GM18520 (cell line): ENCODE measurements around the gene TUT7.

Source experiments
- ATAC-seq: cut with Tn5 transposase; IDR thresholded peaks from one replicate; pipeline ENCODE4 v1.9.1; 2021; ENCODE audit not compliant: unreplicated experiment

TUT7 gene

GRCh38 chr9:86263876-86264275, 90.3 kb downstream of the TUT7 start:
- ATAC-seq, result no peak

- ATAC-seq, result no peak
Observed at GRCh38 chr9:86262492-86262891, 91.7 kb downstream of the TUT7 start.

GRCh38 chr9:86259557-86259956, 94.7 kb downstream of the TUT7 start, which contains the start of gene C9orf153:
Gene C9orf153, minus strand, starts transcription at chr9:86259657. Its CDS starts 30,054 bp downstream, at chr9:86229603.
- ATAC-seq, result no peak

GRCh38 chr9:86257391-86257790, 96.8 kb downstream of the TUT7 start:
- no peak for ATAC-seq

GRCh38 chr9:86256653-86257052, 97.6 kb downstream of the TUT7 start:
- ATAC-seq, result no peak

- no peak for ATAC-seq
Observed at GRCh38 chr9:86253577-86253976, 100.6 kb downstream of the TUT7 start.

- no peak for ATAC-seq
Observed at GRCh38 chr9:86252870-86253269, 101.3 kb downstream of the TUT7 start.

GRCh38 chr9:86250123-86250522, 104.1 kb downstream of the TUT7 start:
- ATAC-seq, result no peak

- no peak for ATAC-seq
Observed at GRCh38 chr9:86248746-86249145, 105.5 kb downstream of the TUT7 start.

GRCh38 chr9:86246752-86247161, 107.5 kb downstream of the TUT7 start:
- ATAC-seq, result peak; percentile 88

GRCh38 chr9:86242071-86242470, 112.1 kb downstream of the TUT7 start:
- ATAC-seq, result no peak

- ATAC-seq, result no peak
Observed at GRCh38 chr9:86241216-86241615, 113.0 kb downstream of the TUT7 start.

GRCh38 chr9:86238861-86239770, 115.1 kb downstream of the TUT7 start:
- no peak for ATAC-seq
